ENCODE data around the gene PXDN.
"Not testable (repeated sequence)": the region's sequence is repeated elsewhere in the genome, so short reads cannot be mapped to it uniquely, and the experiment has no call there.

Gene PXDN

GRCh38 chr2:1740716-1741589, 3.4 kb downstream of the PXDN start:
- DNase-seq (ENCODE audit: low read depth), result no peak

DNA sequence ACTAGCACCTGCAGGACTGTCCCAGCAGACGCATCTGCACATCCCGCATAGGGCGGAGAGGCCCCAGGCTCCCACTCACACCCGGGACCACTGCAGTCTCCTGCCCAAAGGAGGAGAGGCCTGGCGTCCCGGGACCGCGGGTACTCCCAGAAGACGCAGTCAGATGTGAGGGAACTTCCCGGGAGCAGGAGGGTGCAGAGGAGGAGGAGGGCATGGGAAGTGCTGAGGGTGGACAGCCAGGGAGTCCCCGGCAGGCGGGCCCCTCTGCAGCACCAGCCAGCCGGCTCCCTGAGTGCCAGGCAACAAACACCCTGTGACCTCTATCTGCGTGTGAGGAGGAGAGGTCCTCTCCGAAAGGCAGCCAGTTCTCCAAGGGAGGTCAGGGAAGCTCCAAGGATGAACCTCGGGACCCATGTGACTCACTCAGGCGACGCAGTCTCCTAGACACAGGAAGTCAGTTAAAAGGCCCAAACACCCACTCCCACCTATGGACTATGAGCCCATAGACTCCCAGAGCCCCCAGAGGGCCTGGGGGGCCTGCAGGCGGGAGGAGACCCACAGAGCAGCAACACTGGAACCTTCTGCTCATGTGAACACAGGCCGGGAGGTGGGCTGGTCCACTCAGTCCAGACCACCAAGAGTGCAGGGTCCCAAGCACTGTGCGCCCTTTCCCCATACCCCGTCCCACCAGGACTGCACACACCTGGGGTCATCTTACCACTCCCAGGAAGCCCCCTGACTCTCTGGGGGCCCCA, 4.2 kb downstream of the PXDN start:
- no peak for DNase-seq (ENCODE audit: low read depth)

GRCh38 chr2:1739322-1739957, 4.9 kb downstream of the PXDN start:
- no peak for DNase-seq (ENCODE audit: low read depth)

GRCh38 chr2:1738646-1739302, 5.5 kb downstream of the PXDN start:
- no peak for DNase-seq (ENCODE audit: low read depth)

- DNase-seq (ENCODE audit: low read depth), result no peak
These were observed 6.2 kb downstream of the PXDN start for GRCh38 chr2:1738163-1738562.

DNA sequence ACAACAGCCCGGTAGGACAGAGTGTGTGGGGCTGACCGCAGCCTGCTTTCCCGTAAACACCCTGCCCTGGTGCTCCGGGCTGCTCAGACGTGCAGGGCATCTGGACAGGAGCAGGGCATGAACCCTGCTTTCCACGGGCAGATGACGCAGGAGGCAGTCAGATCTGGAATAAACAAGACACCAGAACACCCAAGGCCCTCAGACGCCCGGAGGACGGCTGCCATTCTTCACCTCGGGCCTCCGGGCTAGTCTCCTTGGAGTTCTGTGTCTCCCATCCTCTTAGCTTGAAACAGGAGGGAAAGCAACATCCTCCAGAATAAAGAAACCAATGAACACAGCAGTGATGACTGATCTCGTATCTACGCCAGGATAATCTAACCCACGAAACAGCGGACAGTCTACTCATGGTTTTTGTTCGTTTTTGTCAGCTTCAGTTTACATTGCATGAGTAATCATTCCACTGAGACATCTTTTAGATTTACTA, 7.3 kb downstream of the PXDN start:
- DNase-seq (ENCODE audit: low read depth), result no peak

DNA sequence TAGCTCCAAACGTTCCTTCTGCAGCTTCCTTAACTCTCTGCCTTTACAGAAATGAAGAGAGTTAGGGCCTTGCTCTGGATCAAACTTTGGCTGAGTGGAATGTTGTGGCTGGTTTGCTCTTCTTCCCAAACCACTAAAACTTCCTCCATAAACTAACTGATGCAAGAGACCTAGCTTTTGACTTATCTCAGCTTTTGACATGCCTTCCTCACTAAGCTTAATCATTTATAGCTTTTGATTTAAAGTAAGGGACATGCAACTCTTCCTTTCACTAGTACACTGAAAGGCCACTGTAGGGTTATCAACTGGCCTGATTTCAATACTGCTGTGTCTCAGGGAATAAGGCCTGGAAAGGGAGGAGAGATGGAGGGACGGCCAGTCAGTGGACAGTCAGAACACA, 8.3 kb downstream of the PXDN start:
- DNase-seq (ENCODE audit: low read depth), result no peak

GRCh38 chr2:1733298-1733697, 11.0 kb downstream of the PXDN start:
- not testable (repeated sequence) for DNase-seq (ENCODE audit: low read depth)

DNA sequence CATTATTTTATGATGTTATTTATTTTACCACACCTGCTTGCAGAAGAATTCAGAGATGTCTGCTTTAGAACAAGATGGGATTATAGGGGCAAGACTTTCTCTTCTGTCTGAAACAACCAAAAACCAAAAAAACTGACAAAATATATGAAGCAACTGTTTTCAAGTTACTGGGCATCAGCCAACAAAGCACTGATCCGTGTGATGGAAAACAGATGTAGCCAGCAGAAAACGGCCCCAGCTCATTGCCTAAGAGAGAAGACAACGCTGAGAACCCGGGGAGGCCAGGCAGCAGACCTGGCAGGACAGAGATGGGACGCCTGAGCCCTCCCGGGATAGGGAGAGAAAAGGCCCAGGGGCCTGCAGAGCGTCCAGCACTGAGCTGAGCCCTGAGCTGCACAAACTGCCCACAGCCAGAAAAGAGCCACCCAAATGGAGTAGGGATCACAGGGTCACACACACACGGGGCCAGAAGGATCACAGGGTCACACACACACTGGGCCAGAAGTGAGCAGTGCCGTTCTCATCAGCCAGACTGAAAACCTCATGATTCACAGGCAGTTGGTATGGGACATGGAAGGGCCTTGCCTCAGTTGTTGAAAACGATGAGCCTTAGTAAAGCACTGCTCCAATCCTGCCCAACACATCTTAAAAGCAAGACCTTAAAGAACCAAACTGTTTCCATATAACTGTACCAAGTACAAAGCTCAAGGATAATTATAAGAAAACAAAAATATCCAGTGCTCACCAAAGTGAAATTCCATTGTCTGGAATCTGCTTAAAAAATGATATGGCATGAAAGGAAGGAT, 12.1 kb downstream of the PXDN start:
- no peak for DNase-seq (ENCODE audit: low read depth)

- no peak for DNase-seq (ENCODE audit: low read depth)
These were observed 12.8 kb downstream of the PXDN start for GRCh38 chr2:1731447-1731962.

GRCh38 chr2:1730015-1730927, 14.0 kb downstream of the PXDN start:
- no peak for DNase-seq (ENCODE audit: low read depth)

- DNase-seq (ENCODE audit: low read depth), result no peak
These were observed 15.1 kb downstream of the PXDN start for GRCh38 chr2:1729242-1729641.

DNA sequence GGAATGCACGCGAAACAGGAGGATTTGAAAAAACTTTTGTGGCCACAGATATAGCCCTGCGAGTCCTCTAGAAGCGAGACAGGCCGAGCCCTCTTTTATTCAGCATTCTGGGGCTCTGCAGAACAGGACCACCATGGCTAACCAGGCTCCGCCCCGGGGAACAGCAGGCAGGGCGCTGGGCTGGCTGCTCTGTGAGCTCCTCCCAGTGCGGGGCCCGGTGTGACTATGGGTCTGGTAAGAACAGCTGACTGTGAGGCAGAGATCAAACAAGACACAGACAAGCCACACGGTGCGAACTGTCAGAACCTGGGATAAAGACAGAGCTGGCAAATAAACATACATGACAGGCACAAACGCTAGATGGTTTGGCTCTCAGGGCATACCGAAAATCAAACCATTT, 15.5 kb downstream of the PXDN start:
- no peak for DNase-seq (ENCODE audit: low read depth)

- no peak for DNase-seq (ENCODE audit: low read depth)
These were observed 16.4 kb downstream of the PXDN start for GRCh38 chr2:1727796-1728474.

GRCh38 chr2:1727101-1727771, 17.1 kb downstream of the PXDN start:
- no peak for DNase-seq (ENCODE audit: low read depth)

DNA sequence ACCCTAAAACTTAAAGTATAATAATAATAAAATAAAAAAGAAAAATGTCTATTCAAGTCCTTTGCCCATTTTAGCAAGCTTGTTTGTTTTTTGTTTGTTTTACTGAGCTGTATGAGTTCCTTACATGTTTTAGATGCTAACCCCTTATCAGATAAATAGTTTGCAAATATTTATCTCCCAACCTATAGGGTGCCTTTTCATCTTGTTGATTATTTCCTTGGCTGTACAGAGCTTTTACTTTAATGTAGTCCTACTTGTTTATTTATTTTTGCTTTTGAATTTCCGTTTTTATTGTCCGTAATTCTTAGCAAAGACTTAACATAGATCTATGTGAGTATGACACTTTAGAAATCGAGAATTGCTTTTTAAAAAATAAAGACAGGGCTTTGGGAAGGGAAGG, 17.8 kb downstream of the PXDN start:
- DNase-seq (ENCODE audit: low read depth), result no peak

DNA sequence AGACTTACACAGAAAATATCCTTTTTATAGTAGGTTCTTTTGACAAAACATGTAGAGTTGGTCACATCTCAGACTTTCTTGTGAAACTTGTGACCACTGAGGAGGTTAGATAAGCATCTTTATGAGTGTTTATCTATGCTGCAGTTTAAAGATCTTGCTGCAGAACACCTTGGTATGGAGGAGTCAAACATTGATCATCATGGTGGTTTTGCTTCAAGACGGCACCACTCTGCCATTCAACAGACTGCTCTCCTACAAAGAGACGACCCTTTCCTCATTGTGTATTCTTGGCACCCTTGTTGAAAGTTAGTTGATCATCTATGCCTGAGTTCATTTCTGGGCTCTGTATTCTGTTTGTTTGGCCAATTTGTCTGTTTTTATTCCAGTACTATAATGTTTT, 20.0 kb downstream of the PXDN start:
- DNase-seq (ENCODE audit: low read depth), result not testable (repeated sequence)

- no peak for DNase-seq (ENCODE audit: low read depth)
These were observed 20.8 kb downstream of the PXDN start for GRCh38 chr2:1723397-1724042.
